Rectal smooth muscle tissue (tissue), 1 donor: ENCODE measurements around the gene GLYATL1.

ENCODE experiments used
- H3K27ac ChIP-seq: one replicate; pipeline ENCODE4 v1.7.0; 2013; ENCODE audit warnings: low read depth, low read length, inconsistent platforms
- H3K27me3 ChIP-seq: one replicate; pipeline ENCODE4 v1.7.0; 2013; ENCODE audit warnings: low read length; ENCODE audit not compliant: control insufficient read depth, insufficient read depth
- H3K36me3 ChIP-seq: one replicate; pipeline ENCODE4 v1.7.0; 2013; ENCODE audit warnings: low read length; ENCODE audit not compliant: control insufficient read depth, insufficient read depth
- H3K4me1 ChIP-seq: one replicate; pipeline ENCODE4 v1.7.0; 2013; ENCODE audit warnings: low read length; ENCODE audit not compliant: control insufficient read depth, insufficient read depth
- H3K4me3 ChIP-seq: one replicate; pipeline ENCODE4 v1.7.0; 2013; ENCODE audit warnings: low read length
- H3K9ac ChIP-seq: one replicate; pipeline ENCODE4 v1.7.0; 2013; ENCODE audit warnings: low read length

Gene GLYATL1

GRCh38 chr11:58939277-58939676 lies at the start of gene GLYATL1:
Gene GLYATL1 (plus strand): TSS chr11:58939488. CDS start chr11:58947088, 7,600 bp downstream.
- Histone ChIP-seq H3K4me1 (no peaks in the 10 kb centered on the region), H3K36me3 (no peaks in the 10 kb centered on the region), H3K27me3 (no peaks in the 10 kb centered on the region), H3K4me3 (no peak within 1 kb of the TSS), H3K9ac (no peak within 1 kb of the TSS), H3K27ac (no peak within 1 kb of the TSS)

GRCh38 chr11:58893899-58894298 lies 45.4 kb upstream of the GLYATL1 start:
- no peak overlapping the region for H3K9ac ChIP-seq
- no peaks in the 10 kb centered on the region for H3K4me1 ChIP-seq
- H3K36me3 ChIP-seq = no peaks in the 10 kb centered on the region
- H3K27ac ChIP-seq = no peak overlapping the region
- no peak overlapping the region for H3K4me3 ChIP-seq
- H3K27me3 ChIP-seq = no peaks in the 10 kb centered on the region

GRCh38 chr11:58898106-58898505 lies 41.2 kb upstream of the GLYATL1 start:
- Histone ChIP-seq H3K36me3 (no peaks in the 10 kb centered on the region), H3K9ac (no peak overlapping the region), H3K4me3 (no peak overlapping the region), H3K27ac (no peak overlapping the region), H3K27me3 (no peaks in the 10 kb centered on the region), H3K4me1 (no peaks in the 10 kb centered on the region)

- no peak overlapping the region for H3K27ac ChIP-seq
- no peaks in the 10 kb centered on the region for H3K4me1 ChIP-seq
- no peak overlapping the region for H3K4me3 ChIP-seq
- no peaks in the 10 kb centered on the region for H3K36me3 ChIP-seq
- H3K27me3 ChIP-seq = peaks cover 1% of the 10 kb centered on the region
- H3K9ac ChIP-seq = no peak overlapping the region
Measured at GRCh38 chr11:58900479-58901420, 38.5 kb upstream of the GLYATL1 start.

GRCh38 chr11:58902881-58903280 lies 36.4 kb upstream of the GLYATL1 start:
- peaks cover 1% of the 10 kb centered on the region for H3K27me3 ChIP-seq

GRCh38 chr11:58905011-58905720 lies 34.1 kb upstream of the GLYATL1 start:
- H3K4me3 ChIP-seq = peak overlapping the region; percentile 43
- H3K27ac ChIP-seq = no peak overlapping the region
- H3K36me3 ChIP-seq = no peaks in the 10 kb centered on the region
- H3K27me3 ChIP-seq = peaks cover 1% of the 10 kb centered on the region
- no peak overlapping the region for H3K9ac ChIP-seq
- H3K4me1 ChIP-seq = no peaks in the 10 kb centered on the region

More at GRCh38 chr11:58902881-58903280, 36.4 kb upstream of the GLYATL1 start:
- Histone ChIP-seq H3K4me3 (no peak overlapping the region), H3K9ac (no peak overlapping the region), H3K27ac (no peak overlapping the region), H3K4me1 (no peaks in the 10 kb centered on the region), H3K36me3 (no peaks in the 10 kb centered on the region)

GRCh38 chr11:58905721-58906547 lies 33.4 kb upstream of the GLYATL1 start:
- Histone ChIP-seq H3K27ac (no peak overlapping the region), H3K36me3 (no peaks in the 10 kb centered on the region), H3K9ac (no peak overlapping the region), H3K4me3 (no peak overlapping the region), H3K4me1 (no peaks in the 10 kb centered on the region), H3K27me3 (peaks cover 1% of the 10 kb centered on the region)

GRCh38 chr11:58907780-58908179 lies 31.5 kb upstream of the GLYATL1 start:
- Histone ChIP-seq H3K4me3 (no peak overlapping the region), H3K9ac (no peak overlapping the region), H3K27ac (no peak overlapping the region), H3K4me1 (no peaks in the 10 kb centered on the region), H3K36me3 (no peaks in the 10 kb centered on the region), H3K27me3 (peaks cover 1% of the 10 kb centered on the region)

- no peak overlapping the region for H3K4me3 ChIP-seq
- no peaks in the 10 kb centered on the region for H3K27me3 ChIP-seq
- no peaks in the 10 kb centered on the region for H3K4me1 ChIP-seq
- H3K36me3 ChIP-seq = no peaks in the 10 kb centered on the region
- H3K27ac ChIP-seq = no peak overlapping the region
- no peak overlapping the region for H3K9ac ChIP-seq
Measured at GRCh38 chr11:58912124-58912523, 27.2 kb upstream of the GLYATL1 start.

GRCh38 chr11:58913685-58914084 lies 25.6 kb upstream of the GLYATL1 start:
- Histone ChIP-seq H3K27me3 (no peaks in the 10 kb centered on the region), H3K9ac (no peak overlapping the region), H3K27ac (no peak overlapping the region), H3K36me3 (no peaks in the 10 kb centered on the region), H3K4me1 (no peaks in the 10 kb centered on the region), H3K4me3 (no peak overlapping the region)

GRCh38 chr11:58914821-58915543 lies 24.3 kb upstream of the GLYATL1 start:
- H3K4me3 ChIP-seq = no peak overlapping the region
- H3K27ac ChIP-seq = no peak overlapping the region
- H3K27me3 ChIP-seq = no peaks in the 10 kb centered on the region
- H3K36me3 ChIP-seq = no peaks in the 10 kb centered on the region
- no peak overlapping the region for H3K9ac ChIP-seq
- H3K4me1 ChIP-seq = no peaks in the 10 kb centered on the region
